Mesenchymal stem cell (in vitro differentiated cells and primary cell): ENCODE results near the gene POLH.

ENCODE experiments used
- DNase-seq: peaks from one replicate; pipeline ENCODE4 v3.0.0-alpha.2; 2013
- H2AFZ ChIP-seq: one replicate; pipeline ENCODE4 v1.6.1; 2013; ENCODE audit warnings: low read depth, mild to moderate bottlenecking, control low read depth, inconsistent platforms, low read length, moderate library complexity
- H2AK5ac ChIP-seq: 2 replicates; pipeline ENCODE4 v1.6.1; 2013; ENCODE audit warnings: low read length, moderate library complexity, mild to moderate bottlenecking, inconsistent platforms; ENCODE audit not compliant: severe bottlenecking
- H2BK120ac ChIP-seq: one replicate; pipeline ENCODE4 v1.6.1; 2013; ENCODE audit warnings: low read depth, mild to moderate bottlenecking, inconsistent platforms, low read length, moderate library complexity
- H2BK12ac ChIP-seq, 2 experiments: one replicate each; pipeline ENCODE4 v1.6.1; 2013; ENCODE audit warnings: inconsistent platforms in 2 of 2, low read length in 2 of 2, mild to moderate bottlenecking in 2 of 2, moderate library complexity in 2 of 2, control low read depth in 1 of 2
- H2BK15ac ChIP-seq: one replicate; pipeline ENCODE4 v1.6.1; 2013; ENCODE audit warnings: mild to moderate bottlenecking, low read depth, inconsistent platforms; ENCODE audit not compliant: poor library complexity, severe bottlenecking
- H2BK5ac ChIP-seq: 2 replicates; pipeline ENCODE4 v1.6.1; 2013; ENCODE audit warnings: low read depth, mild to moderate bottlenecking, low read length, control low read depth, inconsistent platforms; ENCODE audit not compliant: poor library complexity, severe bottlenecking
- H3K14ac ChIP-seq, 2 experiments: one replicate each; pipeline ENCODE4 v1.6.1; 2013; ENCODE audit warnings: inconsistent platforms in 2 of 2, low read length in 2 of 2, control low read depth in 1 of 2, mild to moderate bottlenecking in 1 of 2, moderate library complexity in 1 of 2
- H3K18ac ChIP-seq, 2 experiments: one replicate each; pipeline ENCODE4 v1.6.1; 2013; ENCODE audit warnings: inconsistent platforms in 2 of 2, low read length in 2 of 2, control low read depth in 1 of 2, low read depth in 1 of 2, mild to moderate bottlenecking in 1 of 2
- H3K23ac ChIP-seq, 2 experiments: one replicate each; pipeline ENCODE4 v1.6.1; 2013; ENCODE audit warnings: inconsistent platforms in 2 of 2, low read length in 2 of 2, mild to moderate bottlenecking in 2 of 2, moderate library complexity in 2 of 2, control low read depth in 1 of 2
- H3K27ac ChIP-seq: 2 replicates; pipeline ENCODE4 v1.5.1; 2013; ENCODE audit warnings: mild to moderate bottlenecking, moderate library complexity, low read length, control low read depth, inconsistent platforms; ENCODE audit not compliant: poor library complexity, severe bottlenecking
- H3K27me3 ChIP-seq, 2 experiments: 2 replicates each; pipeline versions ENCODE4 v1.6.1 to v1.7.0; 2013; ENCODE audit warnings: low read length in 2 of 2, mild to moderate bottlenecking in 2 of 2, moderate library complexity in 2 of 2, control low read depth in 1 of 2, inconsistent platforms in 1 of 2; ENCODE audit not compliant: control insufficient read depth in 1 of 2, insufficient read depth in 1 of 2
- H3K36me3 ChIP-seq, 2 experiments: 2 replicates each; pipeline versions ENCODE4 v1.6.1 to v1.7.0; 2013; ENCODE audit warnings: low read length in 2 of 2, control low read depth in 1 of 2, inconsistent platforms in 1 of 2, low read depth in 1 of 2, mild to moderate bottlenecking in 1 of 2; ENCODE audit not compliant: insufficient read depth in 2 of 2, control insufficient read depth in 1 of 2
- H3K4ac ChIP-seq, 2 experiments: one replicate each; pipeline ENCODE4 v1.6.1; 2013; ENCODE audit warnings: inconsistent platforms in 2 of 2, low read length in 2 of 2, mild to moderate bottlenecking in 2 of 2, moderate library complexity in 2 of 2, control low read depth in 1 of 2, low read depth in 1 of 2
- H3K4me1 ChIP-seq: 2 replicates; pipeline ENCODE4 v1.6.1; 2013; ENCODE audit warnings: low read depth, low read length, control low read depth; ENCODE audit not compliant: control insufficient read depth, insufficient read depth
- H3K4me2 ChIP-seq: 2 replicates; pipeline ENCODE4 v1.6.1; 2013; ENCODE audit warnings: low read length, mild to moderate bottlenecking, inconsistent platforms; ENCODE audit not compliant: poor library complexity, severe bottlenecking
- H3K4me3 ChIP-seq, 2 experiments: 2 replicates each; pipeline versions ENCODE4 v1.5.1 to v1.7.0; 2013; ENCODE audit warnings: low read length in 2 of 2, mild to moderate bottlenecking in 2 of 2, control low read depth in 1 of 2, low read depth in 1 of 2; ENCODE audit not compliant: insufficient read depth in 1 of 2
- H3K79me1 ChIP-seq: replicated peaks from 2 replicates; pipeline ENCODE4 v1.6.1; 2013; ENCODE audit warnings: mild to moderate bottlenecking, control low read depth, low read length, inconsistent platforms; ENCODE audit not compliant: poor library complexity, severe bottlenecking
- H3K9ac ChIP-seq: 2 replicates; pipeline ENCODE4 v1.7.0; 2013; ENCODE audit warnings: mild to moderate bottlenecking, low read length, moderate library complexity
- H3K9me3 ChIP-seq: 2 replicates; pipeline ENCODE4 v1.7.0; 2013; ENCODE audit warnings: mild to moderate bottlenecking, low read length; ENCODE audit not compliant: control insufficient read depth
- H4K8ac ChIP-seq: one replicate; pipeline ENCODE4 v1.6.1; 2013; ENCODE audit warnings: inconsistent platforms, mild to moderate bottlenecking, low read length, moderate library complexity
- H4K91ac ChIP-seq: one replicate; pipeline ENCODE4 v1.6.1; 2013; ENCODE audit warnings: mild to moderate bottlenecking, low read length, inconsistent platforms
- WGBS: methylation state at CpG from one replicate; pipeline ENCODE4 v1.1.7; 2013; ENCODE audit warnings: mixed read lengths; 5-methylcytosine and 5-hydroxymethylcytosine counted together

The POLH gene

DNA sequence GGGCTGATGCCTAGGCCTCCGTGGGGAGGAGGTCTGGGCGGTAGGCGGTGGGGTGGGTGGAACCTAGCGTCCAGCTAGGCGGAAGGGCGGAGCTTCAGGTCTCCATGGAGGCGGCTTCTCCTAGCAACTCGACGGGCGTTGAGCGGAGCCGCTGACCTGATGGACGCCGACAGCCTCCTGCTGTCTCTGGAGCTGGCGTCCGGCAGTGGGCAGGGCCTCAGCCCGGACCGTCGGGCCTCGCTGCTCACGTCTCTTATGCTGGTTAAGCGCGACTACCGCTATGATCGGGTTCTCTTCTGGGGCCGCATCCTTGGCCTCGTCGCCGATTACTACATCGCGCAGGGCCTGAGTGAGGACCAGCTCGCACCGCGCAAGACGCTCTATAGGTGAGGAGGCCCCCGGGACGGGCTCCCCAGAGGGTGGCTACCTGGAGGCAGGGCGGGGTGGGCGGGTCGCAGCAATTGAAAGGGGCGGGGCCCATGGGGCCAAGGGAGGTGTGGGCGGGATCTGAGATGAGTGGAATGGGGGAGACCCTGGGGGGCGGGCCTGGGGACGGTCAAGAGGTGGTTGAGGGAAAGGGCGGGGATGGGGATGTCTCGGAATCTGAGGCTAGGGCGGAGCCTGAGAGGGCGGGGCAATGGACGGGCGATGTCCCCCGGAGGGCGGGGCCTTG lies 69.1 kb downstream of the POLH start, which contains the start of gene RSPH9:
TSS of gene RSPH9 (plus strand) at position 97 of the 673 bp plus-strand sequence. CDS start at position 160, 63 bp downstream.
- H3K27me3 ChIP-seq = no peaks in the 10 kb centered on the region
- no peaks in the 10 kb centered on the region for H3K9me3 ChIP-seq
- peak within 1 kb of the TSS in 1 of 2 experiments; percentile 35 for H3K14ac ChIP-seq
- no peak within 1 kb of the TSS for H2BK15ac ChIP-seq
- H2AFZ ChIP-seq = peak within 1 kb of the TSS; percentile 68
- H2BK5ac ChIP-seq = no peak within 1 kb of the TSS
- H3K18ac ChIP-seq = peak within 1 kb of the TSS in 1 of 2 experiments; percentile 6
- H3K23ac ChIP-seq = no peak within 1 kb of the TSS
- 2% methylated on average over 52 of the region's 52 CpGs for WGBS
- H3K4ac ChIP-seq = no peak within 1 kb of the TSS
- peak within 1 kb of the TSS; percentile 64 for H3K9ac ChIP-seq
- DNase-seq = peak; percentile 85
- peaks cover 23 to 26% of the 10 kb centered on the region in 2 experiments for H3K36me3 ChIP-seq
- H2BK12ac ChIP-seq = peak within 1 kb of the TSS in 1 of 2 experiments; percentile 67
- H4K8ac ChIP-seq = peak within 1 kb of the TSS; percentile 72
- peaks cover 8% of the 10 kb centered on the region for H3K4me1 ChIP-seq
- H2AK5ac ChIP-seq = no peak within 1 kb of the TSS
- H4K91ac ChIP-seq = no peak within 1 kb of the TSS
- H3K79me1 ChIP-seq = peaks cover 11% of the 10 kb centered on the region
- no peak within 1 kb of the TSS for H2BK120ac ChIP-seq
- no peak within 1 kb of the TSS for H3K27ac ChIP-seq
- peak within 1 kb of the TSS; percentile 58 to 78 for H3K4me3 ChIP-seq
- peak within 1 kb of the TSS; percentile 56 for H3K4me2 ChIP-seq

DNA sequence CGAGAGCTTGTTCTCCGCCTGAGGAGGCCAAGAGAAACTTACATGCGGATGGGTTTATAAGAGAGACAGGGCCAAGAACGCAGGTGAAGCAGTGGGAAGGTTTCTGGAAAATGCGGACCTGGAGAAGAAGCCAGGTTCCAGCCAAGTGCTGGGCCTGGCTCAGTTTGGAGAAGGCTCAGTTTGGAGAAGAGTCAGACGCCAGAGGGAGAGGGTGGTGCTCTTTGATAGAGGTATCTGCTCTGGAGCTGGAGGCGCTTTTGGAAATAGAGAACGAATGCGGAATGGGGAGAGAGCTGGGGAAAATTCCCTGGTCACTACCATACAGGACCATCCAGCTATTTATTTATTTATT lies 69.6 kb downstream of the POLH start:
- H3K9me3 ChIP-seq = no peaks in the 10 kb centered on the region
- no peak overlapping the region for H4K8ac ChIP-seq
- H2AFZ ChIP-seq = no peak overlapping the region
- H2BK5ac ChIP-seq = no peak overlapping the region
- peak overlapping the region; percentile 64 for H3K9ac ChIP-seq
- peak overlapping the region in 1 of 2 experiments; percentile 78 for H3K4me3 ChIP-seq
- no peak overlapping the region for H2BK12ac ChIP-seq
- H2BK120ac ChIP-seq = no peak overlapping the region
- H3K18ac ChIP-seq = no peak overlapping the region
- H3K79me1 ChIP-seq = peaks cover 7% of the 10 kb centered on the region
- WGBS = 13% methylated on average over 6 of the region's 9 CpGs
- no peak overlapping the region for H2BK15ac ChIP-seq
- no peaks in the 10 kb centered on the region for H3K27me3 ChIP-seq
- H4K91ac ChIP-seq = no peak overlapping the region
- H3K4me2 ChIP-seq = peak overlapping the region; percentile 56
- DNase-seq = no peak
- H2AK5ac ChIP-seq = no peak overlapping the region
- H3K14ac ChIP-seq = no peak overlapping the region
- no peak overlapping the region for H3K27ac ChIP-seq
- peaks cover 18 to 21% of the 10 kb centered on the region in 2 experiments for H3K36me3 ChIP-seq
- H3K4me1 ChIP-seq = peaks cover 8% of the 10 kb centered on the region
- no peak overlapping the region for H3K4ac ChIP-seq
- H3K23ac ChIP-seq = no peak overlapping the region

DNA sequence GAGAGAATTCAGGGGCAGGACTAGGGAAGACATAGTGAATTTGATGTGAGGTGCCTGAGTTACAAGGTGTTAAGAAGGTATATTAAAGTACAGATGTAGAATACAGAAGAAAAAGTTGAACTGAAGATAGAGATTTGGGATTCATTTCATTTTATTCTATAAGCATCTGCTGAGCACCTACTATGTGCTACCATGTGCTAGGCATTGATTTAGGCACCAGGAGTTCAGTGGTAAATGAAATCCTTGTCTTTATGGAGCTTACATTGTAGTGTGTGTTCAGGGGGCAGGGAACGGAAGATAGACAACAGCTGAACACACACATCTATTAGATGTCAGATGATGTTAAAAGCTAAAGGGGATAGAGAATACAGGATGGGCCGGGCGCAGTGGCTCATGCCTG lies 71.6 kb downstream of the POLH start:
- H3K79me1 ChIP-seq = no peaks in the 10 kb centered on the region
- peaks cover 2 to 5% of the 10 kb centered on the region in 2 experiments for H3K36me3 ChIP-seq
- H3K4me3 ChIP-seq = no peak overlapping the region
- no peak overlapping the region for H3K4me2 ChIP-seq
- H4K91ac ChIP-seq = no peak overlapping the region
- no peak overlapping the region for H2BK5ac ChIP-seq
- no peaks in the 10 kb centered on the region for H3K9me3 ChIP-seq
- no peak overlapping the region for H3K14ac ChIP-seq
- no peak overlapping the region for H2AFZ ChIP-seq
- no peak overlapping the region for H2AK5ac ChIP-seq
- no peak for DNase-seq
- 94% methylated on average over 2 of the region's 3 CpGs for WGBS
- no peak overlapping the region for H3K27ac ChIP-seq
- H3K4ac ChIP-seq = no peak overlapping the region
- no peak overlapping the region for H2BK15ac ChIP-seq
- H3K23ac ChIP-seq = no peak overlapping the region
- no peaks in the 10 kb centered on the region for H3K27me3 ChIP-seq
- peaks cover 8% of the 10 kb centered on the region for H3K4me1 ChIP-seq
- no peak overlapping the region for H3K9ac ChIP-seq
- H3K18ac ChIP-seq = no peak overlapping the region
- no peak overlapping the region for H4K8ac ChIP-seq
- H2BK12ac ChIP-seq = no peak overlapping the region
- H2BK120ac ChIP-seq = no peak overlapping the region

DNA sequence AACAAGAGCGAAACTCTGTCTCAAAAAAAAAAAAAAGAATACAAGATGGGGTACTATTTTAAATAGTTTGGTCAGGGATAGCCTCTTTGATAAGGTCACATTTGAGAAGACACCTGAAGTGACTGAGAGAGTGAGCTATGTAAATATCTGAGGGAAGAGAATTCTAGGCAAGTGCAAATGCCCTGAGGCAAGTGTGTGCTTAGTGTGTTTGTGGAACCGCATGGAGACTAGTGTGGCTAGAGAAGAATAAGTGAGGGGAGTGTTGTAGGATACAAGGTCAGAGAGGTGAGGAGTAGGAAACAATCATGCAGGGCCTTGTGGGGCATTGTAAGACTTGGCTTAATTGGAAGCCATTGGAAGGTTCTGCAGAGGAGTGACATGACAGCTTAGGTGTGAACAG lies 72.3 kb downstream of the POLH start:
- H2BK5ac ChIP-seq = no peak overlapping the region

More for the DNA sequence above, 72.3 kb downstream of the POLH start:
- H3K14ac ChIP-seq = no peak overlapping the region
- H3K79me1 ChIP-seq = no peaks in the 10 kb centered on the region
- no peak overlapping the region for H3K9ac ChIP-seq
- no peak overlapping the region for H3K27ac ChIP-seq
- no peaks in the 10 kb centered on the region for H3K27me3 ChIP-seq
- no peak overlapping the region for H2AK5ac ChIP-seq
- no peak for DNase-seq
- peaks cover 8% of the 10 kb centered on the region for H3K4me1 ChIP-seq
- WGBS = 96% methylated on average over 2 of the region's 2 CpGs
- H2AFZ ChIP-seq = no peak overlapping the region
- no peak overlapping the region for H3K23ac ChIP-seq
- H3K4me2 ChIP-seq = no peak overlapping the region
- H2BK120ac ChIP-seq = no peak overlapping the region
- H3K9me3 ChIP-seq = no peaks in the 10 kb centered on the region
- peaks cover 0 to 5% of the 10 kb centered on the region in 2 experiments for H3K36me3 ChIP-seq
- H3K18ac ChIP-seq = no peak overlapping the region
- no peak overlapping the region for H3K4me3 ChIP-seq
- H4K8ac ChIP-seq = no peak overlapping the region
- no peak overlapping the region for H2BK15ac ChIP-seq
- H4K91ac ChIP-seq = no peak overlapping the region
- no peak overlapping the region for H3K4ac ChIP-seq
- no peak overlapping the region for H2BK12ac ChIP-seq
